ENCODE results near the gene PANX1.

The PANX1 gene

DNA sequence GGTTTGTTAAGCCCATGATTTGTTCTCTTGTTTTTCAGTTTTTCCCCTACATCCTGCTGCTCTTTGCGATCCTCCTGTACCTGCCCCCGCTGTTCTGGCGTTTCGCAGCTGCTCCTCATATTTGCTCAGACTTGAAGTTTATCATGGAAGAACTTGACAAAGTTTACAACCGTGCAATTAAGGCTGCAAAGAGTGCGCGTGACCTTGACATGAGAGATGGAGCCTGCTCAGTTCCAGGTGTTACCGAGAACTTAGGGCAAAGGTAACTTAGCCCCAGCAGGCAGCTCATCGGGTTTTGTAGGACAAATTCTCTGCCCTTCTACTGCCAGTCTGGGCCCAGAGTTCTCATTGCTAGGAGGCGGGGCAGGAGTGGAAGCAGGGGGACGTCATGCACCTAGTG lies 49.7 kb downstream of the PANX1 start:
- TF ChIP-seq POLR2AphosphoS5 (IDR thresholded peaks at IDR 0.05; ENCODE audit: low read depth, low read length) (no peak), POLR2A (IDR thresholded peaks at IDR 0.05; ENCODE audit: low read depth, low read length) (no peak), TAF1 (IDR thresholded peaks at IDR 0.05; ENCODE audit: borderline replicate concordance, low read depth, low read length) (no peak)
- peak; percentile 48 for FAIRE-seq
- no peak for DNase-seq (ENCODE audit: insufficient read length)

- TF ChIP-seq POLR2AphosphoS5 (IDR thresholded peaks at IDR 0.05; ENCODE audit: low read depth, low read length), result no peak
- no peak for TF ChIP-seq TAF1 (IDR thresholded peaks at IDR 0.05; ENCODE audit: borderline replicate concordance, low read depth, low read length)
- no peak for TF ChIP-seq POLR2A (IDR thresholded peaks at IDR 0.05; ENCODE audit: low read depth, low read length)
- no peak for FAIRE-seq
- no peak for DNase-seq (ENCODE audit: insufficient read length)
These were observed 51.1 kb downstream of the PANX1 start for GRCh38 chr11:94179696-94180095.

DNA sequence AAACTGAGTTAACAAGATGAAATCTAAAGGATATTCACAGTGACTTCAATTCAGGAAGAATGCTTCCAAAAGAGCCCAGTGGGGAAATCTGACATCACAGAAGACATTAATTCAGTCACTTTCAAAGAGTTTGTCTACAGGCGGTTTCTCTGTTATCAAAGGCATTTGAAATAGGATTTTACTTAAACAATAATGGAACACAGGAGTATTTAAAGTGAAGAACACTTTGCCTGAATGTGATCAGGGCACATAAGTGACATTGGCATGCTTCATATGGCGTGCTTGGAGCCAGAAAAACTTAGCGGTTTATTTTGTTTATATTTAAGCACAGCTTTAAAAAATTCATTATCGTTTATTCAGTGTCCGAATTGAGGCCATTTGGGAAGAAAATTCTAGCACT lies 52.9 kb downstream of the PANX1 start:
- DNase-seq (ENCODE audit: insufficient read length), result no peak
- no peak for TF ChIP-seq TAF1 (IDR thresholded peaks at IDR 0.05; ENCODE audit: borderline replicate concordance, low read depth, low read length)
- TF ChIP-seq POLR2AphosphoS5 (IDR thresholded peaks at IDR 0.05; ENCODE audit: low read depth, low read length), result no peak
- no peak for TF ChIP-seq POLR2A (IDR thresholded peaks at IDR 0.05; ENCODE audit: low read depth, low read length)
- FAIRE-seq, result no peak

DNA sequence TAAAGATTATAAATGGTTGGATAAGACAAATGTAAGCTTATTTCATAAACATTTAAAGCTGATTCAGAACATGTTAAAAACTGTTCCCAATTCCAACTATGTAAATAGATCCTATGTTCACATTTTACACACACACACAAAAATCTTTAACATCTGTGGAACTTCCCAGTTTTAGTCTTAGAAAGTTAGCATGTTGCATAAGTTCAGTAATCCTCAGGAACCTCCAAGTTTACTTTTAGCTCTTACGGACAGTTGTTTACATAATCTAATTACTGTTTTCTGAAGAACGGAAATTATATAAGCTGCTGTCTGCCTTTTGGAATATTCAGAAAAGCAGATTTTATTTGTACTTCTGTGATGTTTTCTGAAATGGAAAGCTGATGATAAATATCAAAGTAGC lies 53.3 kb downstream of the PANX1 start:
- no peak for TF ChIP-seq POLR2A (IDR thresholded peaks at IDR 0.05; ENCODE audit: low read depth, low read length)
- TF ChIP-seq TAF1 (IDR thresholded peaks at IDR 0.05; ENCODE audit: borderline replicate concordance, low read depth, low read length), result no peak
- TF ChIP-seq POLR2AphosphoS5 (IDR thresholded peaks at IDR 0.05; ENCODE audit: low read depth, low read length), result no peak
- no peak for FAIRE-seq

GRCh38 chr11:94183251-94183885 lies 54.7 kb downstream of the PANX1 start:
- FAIRE-seq (no peak), DNase-seq (ENCODE audit: insufficient read length) (no peak)
- TF ChIP-seq POLR2A (IDR thresholded peaks at IDR 0.05; ENCODE audit: low read depth, low read length), result no peak
- TF ChIP-seq TAF1 (IDR thresholded peaks at IDR 0.05; ENCODE audit: borderline replicate concordance, low read depth, low read length), result no peak
- TF ChIP-seq POLR2AphosphoS5 (IDR thresholded peaks at IDR 0.05; ENCODE audit: low read depth, low read length), result no peak

More for the DNA sequence above, 53.3 kb downstream of the PANX1 start:
- DNase-seq (ENCODE audit: insufficient read length), result no peak

DNA sequence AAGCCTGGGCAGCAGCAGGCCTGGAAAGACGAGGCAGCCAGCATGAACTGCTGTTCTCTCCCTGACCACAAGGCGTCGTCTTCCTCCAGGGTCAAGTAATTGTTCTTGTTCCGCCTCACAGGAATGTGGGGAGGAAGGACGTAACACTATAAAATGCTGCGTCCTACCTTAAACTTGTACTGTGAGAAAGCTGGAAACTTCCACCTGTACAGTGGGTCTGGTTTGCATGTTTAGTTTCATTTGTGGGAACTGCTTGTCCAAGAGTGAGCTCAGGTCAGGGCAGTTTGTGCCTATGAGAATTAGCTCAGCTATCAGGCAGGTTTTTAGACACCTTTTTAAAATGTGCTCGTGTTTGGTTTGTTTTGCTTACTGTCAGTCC lies 55.2 kb downstream of the PANX1 start:
- peak; percentile 94 for FAIRE-seq
- TF ChIP-seq POLR2A (IDR thresholded peaks at IDR 0.05; ENCODE audit: low read depth, low read length), result no peak
- TF ChIP-seq POLR2AphosphoS5 (IDR thresholded peaks at IDR 0.05; ENCODE audit: low read depth, low read length), result no peak
- TF ChIP-seq TAF1 (IDR thresholded peaks at IDR 0.05; ENCODE audit: borderline replicate concordance, low read depth, low read length), result no peak
- DNase-seq (ENCODE audit: insufficient read length), result peak; percentile 5

GRCh38 chr11:94184362-94184761 lies 55.7 kb downstream of the PANX1 start:
- DNase-seq (ENCODE audit: insufficient read length) (no peak), FAIRE-seq (no peak)
- TF ChIP-seq POLR2AphosphoS5 (IDR thresholded peaks at IDR 0.05; ENCODE audit: low read depth, low read length) (no peak), TAF1 (IDR thresholded peaks at IDR 0.05; ENCODE audit: borderline replicate concordance, low read depth, low read length) (no peak), POLR2A (IDR thresholded peaks at IDR 0.05; ENCODE audit: low read depth, low read length) (no peak)

GRCh38 chr11:94184846-94185245 lies 56.2 kb downstream of the PANX1 start:
- DNase-seq (ENCODE audit: insufficient read length), result no peak
- TF ChIP-seq TAF1 (IDR thresholded peaks at IDR 0.05; ENCODE audit: borderline replicate concordance, low read depth, low read length) (no peak), POLR2A (IDR thresholded peaks at IDR 0.05; ENCODE audit: low read depth, low read length) (no peak), POLR2AphosphoS5 (IDR thresholded peaks at IDR 0.05; ENCODE audit: low read depth, low read length) (no peak)
- FAIRE-seq, result no peak

DNA sequence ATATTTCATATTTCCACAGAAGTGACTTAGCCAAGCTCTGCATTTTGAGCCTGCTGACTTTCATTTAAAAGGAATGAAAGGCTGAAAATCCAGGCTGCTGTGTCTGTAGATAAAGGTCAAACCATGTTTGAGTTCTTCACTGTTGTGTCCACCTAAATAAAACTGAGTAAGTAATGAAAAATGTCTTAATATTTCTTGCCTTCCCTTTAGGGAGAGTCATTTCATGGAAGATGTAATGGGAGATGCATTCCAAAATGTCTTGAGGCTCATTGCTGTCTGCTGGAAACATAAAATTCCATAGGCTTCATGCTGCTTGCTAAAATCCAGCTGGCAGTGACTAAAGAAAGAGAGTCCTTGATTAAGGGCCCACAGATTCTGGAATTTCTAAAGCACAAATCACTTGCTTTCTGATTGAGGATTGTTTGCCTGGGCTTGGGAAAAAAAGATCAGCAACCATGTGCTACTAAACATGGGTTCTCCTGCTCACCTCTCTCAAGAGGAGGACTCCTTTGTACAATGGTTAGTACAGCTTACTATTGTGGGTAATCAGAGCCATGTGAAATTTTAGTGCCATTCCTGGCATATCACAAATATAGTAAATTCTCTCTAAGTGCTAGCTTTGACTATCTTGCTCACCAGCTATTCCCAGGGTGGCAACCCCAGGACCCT lies 56.9 kb downstream of the PANX1 start:
- FAIRE-seq (no peak), DNase-seq (ENCODE audit: insufficient read length) (no peak)
- no peak for TF ChIP-seq TAF1 (IDR thresholded peaks at IDR 0.05; ENCODE audit: borderline replicate concordance, low read depth, low read length)
- TF ChIP-seq POLR2A (IDR thresholded peaks at IDR 0.05; ENCODE audit: low read depth, low read length), result no peak
- TF ChIP-seq POLR2AphosphoS5 (IDR thresholded peaks at IDR 0.05; ENCODE audit: low read depth, low read length), result no peak

- no peak for DNase-seq (ENCODE audit: insufficient read length)
- FAIRE-seq, result no peak
These were observed 57.9 kb downstream of the PANX1 start for GRCh38 chr11:94186342-94187203.

GRCh38 chr11:94193288-94193687 lies 64.6 kb downstream of the PANX1 start:
- no peak for DNase-seq (ENCODE audit: insufficient read length)
- TF ChIP-seq TAF1 (IDR thresholded peaks at IDR 0.05; ENCODE audit: borderline replicate concordance, low read depth, low read length), result no peak
- no peak for TF ChIP-seq POLR2AphosphoS5 (IDR thresholded peaks at IDR 0.05; ENCODE audit: low read depth, low read length)
- TF ChIP-seq POLR2A (IDR thresholded peaks at IDR 0.05; ENCODE audit: low read depth, low read length), result no peak
- FAIRE-seq, result no peak

More at GRCh38 chr11:94186342-94187203, 57.9 kb downstream of the PANX1 start:
- no peak for TF ChIP-seq TAF1 (IDR thresholded peaks at IDR 0.05; ENCODE audit: borderline replicate concordance, low read depth, low read length)
- no peak for TF ChIP-seq POLR2A (IDR thresholded peaks at IDR 0.05; ENCODE audit: low read depth, low read length)
- TF ChIP-seq POLR2AphosphoS5 (IDR thresholded peaks at IDR 0.05; ENCODE audit: low read depth, low read length), result no peak
